Adrenal gland (tissue), 5 donors: ENCODE results near the gene CPA4.

Experiments used
- CTCF ChIP-seq, 6 experiments: fragments of 450-650 bp in 4 of 6; fragments of 200-600 bp in 2 of 6; sonication (generic) in 1 of 6; IDR thresholded peaks; 1 replicate in 5 of 6; 2 replicates in 1 of 6; pipeline versions ENCODE4 v1.5.1 to v1.8.0; 2016 to 2021; ENCODE audit warnings: antibody characterized with exemption in 6 of 6, mild to moderate bottlenecking in 2 of 6, moderate library complexity in 1 of 6
- POLR2A ChIP-seq, 2 donors: fragments of 450-650 bp; IDR thresholded peaks; one replicate each; pipeline ENCODE4 v1.6.1; 2017; ENCODE audit warnings: antibody characterized with exemption in 2 of 2, mild to moderate bottlenecking in 2 of 2, moderate library complexity in 1 of 2
- donor health status: DM: no; HTN: no; CAD: no.

GRCh38 chr7:130296221-130296951 lies 3.4 kb downstream of the CPA4 start:
- TF ChIP-seq CTCF (IDR thresholded peaks at IDR 0.05) (no peak), POLR2A (IDR thresholded peaks at IDR 0.05) (no peak)
